Measurements from ENCODE around the gene RPS4Y1.

RPS4Y1 gene

GRCh38 chrY:2885880-2886279, 44.5 kb downstream of the RPS4Y1 start:
- no peak for DNase-seq

- DNase-seq = no peak
Observed at GRCh38 chrY:2887386-2887785, 46.0 kb downstream of the RPS4Y1 start.

- DNase-seq = no peak
Observed at GRCh38 chrY:2887955-2888354, 46.6 kb downstream of the RPS4Y1 start.

- no peak for DNase-seq
Observed at GRCh38 chrY:2893471-2893870, 52.1 kb downstream of the RPS4Y1 start.

GRCh38 chrY:2896050-2896449, 54.6 kb downstream of the RPS4Y1 start:
- no peak for DNase-seq

- DNase-seq = no peak
Observed at GRCh38 chrY:2907356-2907755, 66.0 kb downstream of the RPS4Y1 start.

GRCh38 chrY:2913066-2913815, 71.8 kb downstream of the RPS4Y1 start:
- DNase-seq = no peak
